HCT116 (cell line): ENCODE measurements around the gene ZMAT3. TPM values are rescaled to one million over a fixed set of nuclear protein-coding genes. Genes with fewer than 3 reads are reported as not detected.

Experiments used
- ATAC-seq: fragments of 200-7000 bp; cut with Tn5 transposase; 2 replicates; pipeline ENCODE4 v1.9.1; 2020; ENCODE audit warnings: mild to moderate bottlenecking, moderate library complexity
- BruUV-seq: library from RNA; stranded (reverse); fragments of 400-500 nt; replicated peaks from 2 replicates; lab custom pipeline; 2021; lab: Mats Ljungman, UMichigan
- CTCF ChIA-PET: fragments of 300-600 bp; sonication (Branson Sonifier 250); formaldehyde crosslinking; loops from one replicate; lab custom pipeline; 2021; ENCODE audit warnings: antibody characterized with exemption; lab: Charles Lee
- POLR2A ChIA-PET: fragments of 300-600, 350-600 bp; sonication (Branson Sonifier 250); formaldehyde crosslinking; loops from one replicate; lab custom pipeline; 2021; ENCODE audit warnings: antibody characterized with exemption; lab: Charles Lee
- RAD21 ChIA-PET, 2 experiments: fragments of 300-600 bp; sonication (Branson Sonifier 250); formaldehyde crosslinking; loops; one replicate each; lab custom pipeline; 2023; ENCODE audit warnings: low total read pairs in 2 of 2; ENCODE audit not compliant: uncharacterized antibody in 2 of 2, unreplicated experiment in 2 of 2, low non-redundant PET in 1 of 2; lab: Charles Lee
- DNase-seq: peaks from one replicate; pipeline ENCODE4 v3.0.0-alpha.2; 2010; ENCODE audit warnings: low read depth, low spot score
- H2AFZ ChIP-seq: fragments of 200-600 bp; shearing (Covaris generic), sonication (generic); 2 replicates; pipeline ENCODE4 v1.6.1; 2017; ENCODE audit warnings: low read depth, mixed run types, mixed read lengths, antibody characterized with exemption, low read length; ENCODE audit not compliant: poor library complexity, severe bottlenecking
- H3K27ac ChIP-seq: 2 replicates; pipeline ENCODE4 v1.5.1; 2012; ENCODE audit warnings: low read depth, low read length
- H3K27me3 ChIP-seq: fragments of 200-600 bp; sonication (generic); 2 replicates; pipeline ENCODE4 v1.6.1; 2016; ENCODE audit warnings: mixed run types, low read length, mixed read lengths; ENCODE audit not compliant: insufficient read depth
- H3K36me3 ChIP-seq, 2 experiments: fragments of 200-500 bp in 1 of 2; fragments of 200-600 bp in 1 of 2; sonication (Bioruptor generic) in 1 of 2; sonication (generic) in 1 of 2; 2 replicates each; pipeline versions ENCODE4 v1.5.1 to v1.6.1; 2014 to 2016; ENCODE audit warnings: low read length in 2 of 2, inconsistent platforms in 1 of 2, mixed read lengths in 1 of 2, mixed run types in 1 of 2; ENCODE audit not compliant: insufficient read depth in 2 of 2, control insufficient read depth in 1 of 2
- H3K4me1 ChIP-seq, 2 experiments: fragments of 200-600 bp in 1 of 2; sonication (generic) in 1 of 2; 2 replicates each; pipeline versions ENCODE4 v1.5.1 to v1.6.1; 2012 to 2017; ENCODE audit warnings: low read length in 2 of 2, inconsistent platforms in 1 of 2, mild to moderate bottlenecking in 1 of 2, mixed read lengths in 1 of 2, mixed run types in 1 of 2, moderate library complexity in 1 of 2; ENCODE audit not compliant: insufficient read depth in 2 of 2, control insufficient read depth in 1 of 2
- H3K4me2 ChIP-seq: fragments of 200-600 bp; sonication (generic); 2 replicates; pipeline ENCODE4 v1.6.1; 2017; ENCODE audit warnings: mixed run types, low read length, mixed read lengths
- H3K4me3 ChIP-seq, 2 experiments: fragments of 200-600 bp in 1 of 2; sonication (generic) in 1 of 2; replicated peaks in 1 of 2; 2 replicates each; pipeline ENCODE4 v1.5.1; 2011 to 2016; ENCODE audit warnings: low read length in 2 of 2, control low read depth in 1 of 2, low read depth in 1 of 2, mild to moderate bottlenecking in 1 of 2, mixed read lengths in 1 of 2, mixed run types in 1 of 2
- H3K79me2 ChIP-seq: fragments of 200-600 bp; sonication (generic); 2 replicates; pipeline ENCODE4 v1.6.1; 2017; ENCODE audit warnings: mild to moderate bottlenecking, mixed run types, low read length, moderate library complexity, mixed read lengths; ENCODE audit not compliant: insufficient read depth
- H3K9ac ChIP-seq: fragments of 200-600 bp; sonication (generic); 2 replicates; pipeline ENCODE4 v1.6.1; 2016; ENCODE audit warnings: low read length, mixed read lengths
- H3K9me2 ChIP-seq: fragments of 200-600 bp; sonication (generic), shearing (Covaris generic); 2 replicates; pipeline ENCODE4 v1.6.1; 2017; ENCODE audit warnings: mixed run types, mild to moderate bottlenecking, moderate library complexity; ENCODE audit not compliant: insufficient read depth
- H3K9me3 ChIP-seq, 2 experiments: fragments of 200-500 bp in 1 of 2; fragments of 200-600 bp in 1 of 2; sonication (Bioruptor generic) in 1 of 2; sonication (generic) in 1 of 2; 2 replicates each; pipeline ENCODE4 v1.6.1; 2014 to 2017; ENCODE audit warnings: low read length in 2 of 2, mixed read lengths in 2 of 2, inconsistent platforms in 1 of 2, low read depth in 1 of 2, mild to moderate bottlenecking in 1 of 2, mixed run types in 1 of 2, moderate library complexity in 1 of 2; ENCODE audit not compliant: control insufficient read depth in 1 of 2, insufficient read depth in 1 of 2
- H4K20me1 ChIP-seq: fragments of 200-600 bp; sonication (generic), shearing (Covaris generic); 2 replicates; pipeline ENCODE4 v1.6.1; 2017; ENCODE audit warnings: mixed run types, mild to moderate bottlenecking, moderate library complexity; ENCODE audit not compliant: insufficient read depth
- CEBPB ChIP-seq: IDR thresholded peaks from 2 replicates; pipeline ENCODE4 v1.6.1; 2012; ENCODE audit warnings: low read depth
- ELF1 ChIP-seq: IDR thresholded peaks from 2 replicates; pipeline ENCODE4 v1.6.1; 2012; ENCODE audit warnings: low read depth, borderline replicate concordance
- EZH2 ChIP-seq: fragments of 200-600 bp; sonication (generic); IDR thresholded peaks from 2 replicates; pipeline ENCODE4 v1.6.1; 2017; ENCODE audit warnings: antibody characterized with exemption, mixed run types
- EZH2phosphoT487 ChIP-seq: fragments of 200-600 bp; IDR thresholded peaks from 2 replicates; pipeline ENCODE4 v1.6.1; 2018; ENCODE audit warnings: antibody characterized with exemption, borderline replicate concordance
- FOSL1 ChIP-seq: IDR thresholded peaks from 2 replicates; pipeline ENCODE4 v1.6.1; 2012; ENCODE audit warnings: low read depth
- POLR2A ChIP-seq: IDR thresholded peaks from 2 replicates; pipeline ENCODE4 v1.7.0; 2011; ENCODE audit warnings: borderline replicate concordance; ENCODE audit not compliant: insufficient read depth, insufficient read length; ENCODE audit errors: extremely low read depth
- RAD21 ChIP-seq: IDR thresholded peaks from 2 replicates; pipeline ENCODE4 v1.6.1; 2012; ENCODE audit warnings: low read depth, mild to moderate bottlenecking
- SIN3A ChIP-seq: IDR thresholded peaks from 2 replicates; pipeline ENCODE4 v1.6.1; 2012; ENCODE audit warnings: low read depth
- TCF7L2 ChIP-seq: IDR thresholded peaks from 2 replicates; pipeline ENCODE4 v1.7.0; 2011; ENCODE audit warnings: borderline replicate concordance, inconsistent platforms; ENCODE audit not compliant: insufficient read depth, insufficient read length; ENCODE audit errors: extremely low read depth
- YY1 ChIP-seq: IDR thresholded peaks from 2 replicates; pipeline ENCODE4 v1.6.1; 2011; ENCODE audit warnings: low read length, low read depth, moderate library complexity, mild to moderate bottlenecking; ENCODE audit not compliant: insufficient replicate concordance; ENCODE audit errors: extremely low read depth
- ZFX ChIP-seq: fragments of 450-650 bp; IDR thresholded peaks from 2 replicates; pipeline ENCODE4 v1.6.1; 2017
- ZNF274 ChIP-seq: fragments of 200-500 bp; sonication (Bioruptor generic); IDR thresholded peaks from 2 replicates; pipeline ENCODE4 v1.6.1; 2014; ENCODE audit warnings: mild to moderate bottlenecking, low read depth, low read length, inconsistent platforms
- intact Hi-C: fragments of 100-400 bp; cut with micrococcal nuclease; formaldehyde crosslinking; loops from 2 replicates; pipeline ENCODE4 v1.10.0; 2022
- total RNA-seq: library from RNA; stranded (reverse); gene quantifications from one replicate; pipeline ENCODE4 v1.2.1, GENCODE V29; 2021; ENCODE audit not compliant: unreplicated experiment
- TF ChIP-seq, protein P1 (sequence below): IDR thresholded peaks from 2 replicates; pipeline ENCODE4 v1.6.1; 2012
- TF ChIP-seq, protein P2 (sequence below): IDR thresholded peaks from 2 replicates; pipeline ENCODE4 v1.6.1; 2012
- TF ChIP-seq, protein P3 (sequence below): IDR thresholded peaks from 2 replicates; pipeline ENCODE4 v1.6.1; 2012; ENCODE audit warnings: low read depth
- TF ChIP-seq, protein P4 (sequence below), 3 experiments: fragments of 200-600 bp in 1 of 3; sonication (generic) in 1 of 3; IDR thresholded peaks in 2 of 3; conservative IDR thresholded peaks in 1 of 3; 2 replicates each; pipeline ENCODE4 v1.5.1; 2012 to 2017; ENCODE audit warnings: low read depth in 2 of 3, low read length in 2 of 3, antibody characterized with exemption in 1 of 3, borderline replicate concordance in 1 of 3, control low read depth in 1 of 3, mild to moderate bottlenecking in 1 of 3, mixed read lengths in 1 of 3, mixed run types in 1 of 3, moderate library complexity in 1 of 3; ENCODE audit not compliant: insufficient read depth in 1 of 3
- TF ChIP-seq, protein P5 (sequence below): IDR thresholded peaks from 2 replicates; pipeline ENCODE4 v1.6.1; 2011; ENCODE audit warnings: mild to moderate bottlenecking, low read length, moderate library complexity; ENCODE audit not compliant: insufficient replicate concordance; ENCODE audit errors: extremely low read depth

The ZMAT3 gene
- total RNA-seq, 1 experiment from 2014 or later, result 12.1 TPM

DNA sequence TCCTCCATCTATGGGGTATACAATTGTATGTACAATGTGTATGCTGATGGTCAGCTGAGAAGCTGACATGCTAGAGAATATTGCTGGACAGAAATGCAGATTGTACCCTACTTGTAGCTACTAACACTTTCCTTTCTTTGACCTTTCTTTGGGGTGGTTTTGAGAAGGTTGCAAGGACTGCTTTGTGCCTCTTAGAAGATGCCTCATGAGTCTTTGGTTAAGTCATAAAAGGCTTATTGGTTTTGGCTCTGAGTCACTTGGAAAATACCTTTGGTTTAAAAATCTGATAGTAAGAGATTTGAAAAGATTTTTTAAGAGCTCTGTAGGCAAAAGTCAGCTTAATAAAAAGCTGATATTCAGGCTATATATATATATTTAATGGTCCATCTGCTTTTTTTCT lies 71.5 kb downstream of the ZMAT3 start:
- DNase-seq (no peak), ATAC-seq (no peak)
- no peak overlapping the region for H3K4me3 ChIP-seq
- POLR2A ChIA-PET, result no interaction called here
- no peaks in the 10 kb centered on the region for H3K4me1 ChIP-seq
- H3K36me3 ChIP-seq, result no peaks in the 10 kb centered on the region
- TF ChIP-seq SIN3A, result no peak
- TF ChIP-seq TCF7L2, result no peak
- TF ChIP-seq, protein P1, sequence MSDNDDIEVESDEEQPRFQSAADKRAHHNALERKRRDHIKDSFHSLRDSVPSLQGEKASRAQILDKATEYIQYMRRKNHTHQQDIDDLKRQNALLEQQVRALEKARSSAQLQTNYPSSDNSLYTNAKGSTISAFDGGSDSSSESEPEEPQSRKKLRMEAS, result no peak
- TF ChIP-seq, protein P2, sequence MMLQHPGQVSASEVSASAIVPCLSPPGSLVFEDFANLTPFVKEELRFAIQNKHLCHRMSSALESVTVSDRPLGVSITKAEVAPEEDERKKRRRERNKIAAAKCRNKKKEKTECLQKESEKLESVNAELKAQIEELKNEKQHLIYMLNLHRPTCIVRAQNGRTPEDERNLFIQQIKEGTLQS, result no peak
- TF ChIP-seq ZNF274, result no peak
- no peak for TF ChIP-seq ZFX
- TF ChIP-seq EZH2phosphoT487, result no peak
- TF ChIP-seq, protein P3, sequence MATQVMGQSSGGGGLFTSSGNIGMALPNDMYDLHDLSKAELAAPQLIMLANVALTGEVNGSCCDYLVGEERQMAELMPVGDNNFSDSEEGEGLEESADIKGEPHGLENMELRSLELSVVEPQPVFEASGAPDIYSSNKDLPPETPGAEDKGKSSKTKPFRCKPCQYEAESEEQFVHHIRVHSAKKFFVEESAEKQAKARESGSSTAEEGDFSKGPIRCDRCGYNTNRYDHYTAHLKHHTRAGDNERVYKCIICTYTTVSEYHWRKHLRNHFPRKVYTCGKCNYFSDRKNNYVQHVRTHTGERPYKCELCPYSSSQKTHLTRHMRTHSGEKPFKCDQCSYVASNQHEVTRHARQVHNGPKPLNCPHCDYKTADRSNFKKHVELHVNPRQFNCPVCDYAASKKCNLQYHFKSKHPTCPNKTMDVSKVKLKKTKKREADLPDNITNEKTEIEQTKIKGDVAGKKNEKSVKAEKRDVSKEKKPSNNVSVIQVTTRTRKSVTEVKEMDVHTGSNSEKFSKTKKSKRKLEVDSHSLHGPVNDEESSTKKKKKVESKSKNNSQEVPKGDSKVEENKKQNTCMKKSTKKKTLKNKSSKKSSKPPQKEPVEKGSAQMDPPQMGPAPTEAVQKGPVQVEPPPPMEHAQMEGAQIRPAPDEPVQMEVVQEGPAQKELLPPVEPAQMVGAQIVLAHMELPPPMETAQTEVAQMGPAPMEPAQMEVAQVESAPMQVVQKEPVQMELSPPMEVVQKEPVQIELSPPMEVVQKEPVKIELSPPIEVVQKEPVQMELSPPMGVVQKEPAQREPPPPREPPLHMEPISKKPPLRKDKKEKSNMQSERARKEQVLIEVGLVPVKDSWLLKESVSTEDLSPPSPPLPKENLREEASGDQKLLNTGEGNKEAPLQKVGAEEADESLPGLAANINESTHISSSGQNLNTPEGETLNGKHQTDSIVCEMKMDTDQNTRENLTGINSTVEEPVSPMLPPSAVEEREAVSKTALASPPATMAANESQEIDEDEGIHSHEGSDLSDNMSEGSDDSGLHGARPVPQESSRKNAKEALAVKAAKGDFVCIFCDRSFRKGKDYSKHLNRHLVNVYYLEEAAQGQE, result no peak
- no peak for TF ChIP-seq RAD21
- TF ChIP-seq, protein P4, sequence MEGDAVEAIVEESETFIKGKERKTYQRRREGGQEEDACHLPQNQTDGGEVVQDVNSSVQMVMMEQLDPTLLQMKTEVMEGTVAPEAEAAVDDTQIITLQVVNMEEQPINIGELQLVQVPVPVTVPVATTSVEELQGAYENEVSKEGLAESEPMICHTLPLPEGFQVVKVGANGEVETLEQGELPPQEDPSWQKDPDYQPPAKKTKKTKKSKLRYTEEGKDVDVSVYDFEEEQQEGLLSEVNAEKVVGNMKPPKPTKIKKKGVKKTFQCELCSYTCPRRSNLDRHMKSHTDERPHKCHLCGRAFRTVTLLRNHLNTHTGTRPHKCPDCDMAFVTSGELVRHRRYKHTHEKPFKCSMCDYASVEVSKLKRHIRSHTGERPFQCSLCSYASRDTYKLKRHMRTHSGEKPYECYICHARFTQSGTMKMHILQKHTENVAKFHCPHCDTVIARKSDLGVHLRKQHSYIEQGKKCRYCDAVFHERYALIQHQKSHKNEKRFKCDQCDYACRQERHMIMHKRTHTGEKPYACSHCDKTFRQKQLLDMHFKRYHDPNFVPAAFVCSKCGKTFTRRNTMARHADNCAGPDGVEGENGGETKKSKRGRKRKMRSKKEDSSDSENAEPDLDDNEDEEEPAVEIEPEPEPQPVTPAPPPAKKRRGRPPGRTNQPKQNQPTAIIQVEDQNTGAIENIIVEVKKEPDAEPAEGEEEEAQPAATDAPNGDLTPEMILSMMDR (IDR thresholded peaks at IDR 0.05 in 2 of 3, conservative IDR thresholded peaks at IDR 0.05 in 1 of 3; ENCODE audit: borderline replicate concordance in 1 of 3, insufficient read depth in 1 of 3, low read depth in 2 of 3, low read length in 2 of 3), result no peak
- TF ChIP-seq POLR2A, result no peak
- no peak for TF ChIP-seq EZH2
- no peak for TF ChIP-seq ELF1
- no peak for TF ChIP-seq YY1
- TF ChIP-seq, protein P5, sequence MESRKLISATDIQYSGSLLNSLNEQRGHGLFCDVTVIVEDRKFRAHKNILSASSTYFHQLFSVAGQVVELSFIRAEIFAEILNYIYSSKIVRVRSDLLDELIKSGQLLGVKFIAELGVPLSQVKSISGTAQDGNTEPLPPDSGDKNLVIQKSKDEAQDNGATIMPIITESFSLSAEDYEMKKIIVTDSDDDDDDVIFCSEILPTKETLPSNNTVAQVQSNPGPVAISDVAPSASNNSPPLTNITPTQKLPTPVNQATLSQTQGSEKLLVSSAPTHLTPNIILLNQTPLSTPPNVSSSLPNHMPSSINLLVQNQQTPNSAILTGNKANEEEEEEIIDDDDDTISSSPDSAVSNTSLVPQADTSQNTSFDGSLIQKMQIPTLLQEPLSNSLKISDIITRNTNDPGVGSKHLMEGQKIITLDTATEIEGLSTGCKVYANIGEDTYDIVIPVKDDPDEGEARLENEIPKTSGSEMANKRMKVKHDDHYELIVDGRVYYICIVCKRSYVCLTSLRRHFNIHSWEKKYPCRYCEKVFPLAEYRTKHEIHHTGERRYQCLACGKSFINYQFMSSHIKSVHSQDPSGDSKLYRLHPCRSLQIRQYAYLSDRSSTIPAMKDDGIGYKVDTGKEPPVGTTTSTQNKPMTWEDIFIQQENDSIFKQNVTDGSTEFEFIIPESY, result no peak
- no peak for TF ChIP-seq CEBPB
- TF ChIP-seq FOSL1, result no peak
- CTCF ChIA-PET, result no interaction called here
- no TSS peak for BruUV-seq
- no peaks in the 10 kb centered on the region for H3K9me3 ChIP-seq
- no peaks in the 10 kb centered on the region for H4K20me1 ChIP-seq
- no peaks in the 10 kb centered on the region for H3K9me2 ChIP-seq
- no peaks in the 10 kb centered on the region for H3K27me3 ChIP-seq
- RAD21 ChIA-PET, result no interaction called here
- no peak overlapping the region for H3K4me2 ChIP-seq
- no peaks in the 10 kb centered on the region for H3K79me2 ChIP-seq
- H3K27ac ChIP-seq, result no peak overlapping the region
- H3K9ac ChIP-seq, result no peak overlapping the region
- intact Hi-C loops, result no loop called here
- H2AFZ ChIP-seq, result no peak overlapping the region
